Measurements from ENCODE around the gene D2HGDH.
A peak's percentile ranks its signal among the peaks of the same experiment; 100 is the strongest.
"Not testable (repeated sequence)": the region's sequence is repeated elsewhere in the genome, so short reads cannot be mapped to it uniquely, and the experiment has no call there.

D2HGDH gene

DNA sequence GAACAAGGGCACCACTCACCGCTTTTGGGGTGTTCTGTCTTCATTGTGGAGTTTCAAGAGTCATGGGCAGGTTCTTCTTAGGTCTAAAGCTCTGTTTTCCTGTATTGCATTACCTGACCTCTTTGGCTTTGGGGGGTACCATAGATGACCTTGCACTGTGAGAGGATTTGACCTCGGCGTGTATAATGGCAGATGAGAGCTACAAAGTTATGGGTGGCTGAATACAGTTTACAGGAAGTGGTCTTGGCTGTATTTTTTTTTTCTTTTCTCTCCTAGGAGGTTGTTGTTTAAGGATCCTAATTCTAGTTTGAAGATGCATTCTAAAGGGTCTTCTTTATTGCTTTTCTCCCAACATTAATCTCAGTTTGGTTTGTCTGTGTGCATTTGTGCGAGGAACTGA lies 53.7 kb downstream of the D2HGDH start:
- DNase-seq (ENCODE audit: extremely low read depth, insufficient read length): no peak
- Histone ChIP-seq H3K36me3 (ENCODE audit: control insufficient read depth, insufficient read depth, low read length) (no peaks in the 10 kb centered on the region), H3K27me3 (replicated peaks; ENCODE audit: control insufficient read depth, insufficient read depth, low read length) (no peaks in the 10 kb centered on the region), H3K4me3 (replicated peaks; ENCODE audit: low read depth, low read length) (no peak overlapping the region)
- TF ChIP-seq, protein P1, sequence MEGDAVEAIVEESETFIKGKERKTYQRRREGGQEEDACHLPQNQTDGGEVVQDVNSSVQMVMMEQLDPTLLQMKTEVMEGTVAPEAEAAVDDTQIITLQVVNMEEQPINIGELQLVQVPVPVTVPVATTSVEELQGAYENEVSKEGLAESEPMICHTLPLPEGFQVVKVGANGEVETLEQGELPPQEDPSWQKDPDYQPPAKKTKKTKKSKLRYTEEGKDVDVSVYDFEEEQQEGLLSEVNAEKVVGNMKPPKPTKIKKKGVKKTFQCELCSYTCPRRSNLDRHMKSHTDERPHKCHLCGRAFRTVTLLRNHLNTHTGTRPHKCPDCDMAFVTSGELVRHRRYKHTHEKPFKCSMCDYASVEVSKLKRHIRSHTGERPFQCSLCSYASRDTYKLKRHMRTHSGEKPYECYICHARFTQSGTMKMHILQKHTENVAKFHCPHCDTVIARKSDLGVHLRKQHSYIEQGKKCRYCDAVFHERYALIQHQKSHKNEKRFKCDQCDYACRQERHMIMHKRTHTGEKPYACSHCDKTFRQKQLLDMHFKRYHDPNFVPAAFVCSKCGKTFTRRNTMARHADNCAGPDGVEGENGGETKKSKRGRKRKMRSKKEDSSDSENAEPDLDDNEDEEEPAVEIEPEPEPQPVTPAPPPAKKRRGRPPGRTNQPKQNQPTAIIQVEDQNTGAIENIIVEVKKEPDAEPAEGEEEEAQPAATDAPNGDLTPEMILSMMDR (IDR thresholded peaks at IDR 0.05; ENCODE audit: insufficient read depth, low read length, poor library complexity, severe bottlenecking): no peak

DNA sequence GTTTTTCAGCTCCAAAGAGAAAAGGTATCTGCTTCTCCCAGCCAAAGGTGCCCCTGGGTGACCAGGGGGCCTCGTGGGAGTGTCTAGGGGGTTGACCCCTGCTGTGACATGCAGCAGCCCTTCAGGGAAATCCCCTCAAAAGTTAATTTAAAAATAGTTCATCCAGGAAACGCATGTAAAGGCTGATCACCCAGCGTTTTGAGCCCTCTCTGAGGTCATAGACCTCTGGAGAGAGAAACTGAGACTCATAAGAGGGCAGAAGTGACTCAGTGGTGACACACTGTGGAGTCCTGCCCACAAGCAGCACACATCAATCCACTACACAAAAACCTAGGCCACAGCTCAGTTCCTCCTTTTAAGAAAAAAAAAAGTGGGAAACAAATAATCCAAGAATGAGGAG lies 54.1 kb downstream of the D2HGDH start:
- no peaks in the 10 kb centered on the region for H3K27me3 ChIP-seq (replicated peaks; ENCODE audit: control insufficient read depth, insufficient read depth, low read length)
- H3K4me3 ChIP-seq (replicated peaks; ENCODE audit: low read depth, low read length): no peak overlapping the region
- peak; percentile 62 for DNase-seq (ENCODE audit: extremely low read depth, insufficient read length)
- TF ChIP-seq, protein P1 (IDR thresholded peaks at IDR 0.05; ENCODE audit: insufficient read depth, low read length, poor library complexity, severe bottlenecking): no peak
- H3K36me3 ChIP-seq (ENCODE audit: control insufficient read depth, insufficient read depth, low read length): no peaks in the 10 kb centered on the region

DNA sequence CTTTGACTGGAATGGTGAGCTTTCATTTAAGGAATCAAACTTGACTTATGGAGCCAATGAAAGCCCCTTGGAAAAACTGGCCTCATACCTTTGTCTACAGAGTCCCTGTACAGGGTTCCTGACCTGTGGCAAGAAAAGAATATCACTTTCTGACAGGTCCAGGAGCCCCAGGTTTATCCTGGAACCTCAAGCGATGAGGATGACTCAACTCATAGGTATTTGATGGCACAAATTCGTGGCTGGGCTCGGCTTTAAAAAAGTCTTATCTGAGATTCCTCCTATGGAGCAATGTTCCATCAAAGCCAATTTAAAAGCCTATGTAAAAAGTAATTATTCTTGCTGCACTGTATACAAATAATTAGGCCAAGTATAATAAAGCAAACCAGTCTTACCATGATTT lies 57.0 kb downstream of the D2HGDH start:
- not testable (repeated sequence) for H3K4me3 ChIP-seq (replicated peaks; ENCODE audit: low read depth, low read length); DNase-seq (ENCODE audit: extremely low read depth, insufficient read length); H3K36me3 ChIP-seq (ENCODE audit: control insufficient read depth, insufficient read depth, low read length); H3K27me3 ChIP-seq (replicated peaks; ENCODE audit: control insufficient read depth, insufficient read depth, low read length)

DNA sequence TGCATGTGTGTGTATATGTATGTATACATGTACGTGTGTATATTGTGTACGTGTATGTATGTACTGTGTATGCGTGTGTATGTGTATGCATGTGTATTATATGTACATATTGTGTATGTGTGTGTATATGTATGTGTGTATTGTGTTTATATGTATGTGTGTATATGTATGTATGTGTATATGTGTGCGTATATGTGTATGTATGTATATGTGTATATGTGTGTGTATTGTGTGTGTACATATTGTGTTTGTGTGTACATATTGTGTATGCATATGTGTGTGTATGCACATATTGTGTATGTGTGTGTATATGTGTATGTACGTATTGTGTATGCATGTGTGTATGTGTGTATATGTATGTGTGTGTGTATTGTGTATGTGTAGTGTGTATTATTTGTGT lies 59.0 kb downstream of the D2HGDH start:
- DNase-seq (ENCODE audit: extremely low read depth, insufficient read length): no peak
- TF ChIP-seq, protein P1 (IDR thresholded peaks at IDR 0.05; ENCODE audit: insufficient read depth, low read length, poor library complexity, severe bottlenecking): no peak
- Histone ChIP-seq H3K4me3 (replicated peaks; ENCODE audit: low read depth, low read length) (no peak overlapping the region), H3K27me3 (replicated peaks; ENCODE audit: control insufficient read depth, insufficient read depth, low read length) (no peaks in the 10 kb centered on the region), H3K36me3 (ENCODE audit: control insufficient read depth, insufficient read depth, low read length) (no peaks in the 10 kb centered on the region)

DNA sequence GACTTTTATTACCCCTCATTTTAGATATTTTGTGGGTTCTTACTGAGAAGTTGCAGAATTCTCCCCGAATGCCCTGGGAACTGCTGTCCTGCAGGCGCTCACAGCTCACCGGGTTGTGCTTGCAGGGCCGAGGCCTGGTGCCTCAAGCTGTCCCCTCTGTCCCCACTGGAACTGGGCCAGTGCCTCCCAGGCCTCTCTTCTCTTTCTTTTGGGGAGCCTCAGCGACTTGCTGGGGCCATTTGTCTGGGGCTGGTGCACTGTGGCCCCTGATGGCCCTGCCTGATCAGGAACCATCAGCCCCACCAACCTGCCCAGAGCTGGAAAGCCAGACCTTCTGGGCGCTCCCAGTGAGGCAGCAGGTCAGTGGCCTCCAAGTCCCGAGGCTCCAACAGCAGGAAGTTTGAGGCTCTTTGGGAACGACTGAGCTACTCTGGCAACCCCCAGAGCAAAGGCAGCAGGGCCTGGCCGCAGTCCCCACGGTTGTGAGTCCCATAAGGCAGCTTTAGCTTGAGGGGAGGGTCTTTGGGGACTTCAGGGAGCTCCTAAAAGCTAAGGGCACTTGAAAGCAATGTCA lies 59.9 kb downstream of the D2HGDH start:
- DNase-seq (ENCODE audit: extremely low read depth, insufficient read length): no peak
- Histone ChIP-seq H3K27me3 (replicated peaks; ENCODE audit: control insufficient read depth, insufficient read depth, low read length) (no peaks in the 10 kb centered on the region), H3K4me3 (replicated peaks; ENCODE audit: low read depth, low read length) (no peak overlapping the region), H3K36me3 (ENCODE audit: control insufficient read depth, insufficient read depth, low read length) (no peaks in the 10 kb centered on the region)
- TF ChIP-seq, protein P1 (IDR thresholded peaks at IDR 0.05; ENCODE audit: insufficient read depth, low read length, poor library complexity, severe bottlenecking): no peak

DNA sequence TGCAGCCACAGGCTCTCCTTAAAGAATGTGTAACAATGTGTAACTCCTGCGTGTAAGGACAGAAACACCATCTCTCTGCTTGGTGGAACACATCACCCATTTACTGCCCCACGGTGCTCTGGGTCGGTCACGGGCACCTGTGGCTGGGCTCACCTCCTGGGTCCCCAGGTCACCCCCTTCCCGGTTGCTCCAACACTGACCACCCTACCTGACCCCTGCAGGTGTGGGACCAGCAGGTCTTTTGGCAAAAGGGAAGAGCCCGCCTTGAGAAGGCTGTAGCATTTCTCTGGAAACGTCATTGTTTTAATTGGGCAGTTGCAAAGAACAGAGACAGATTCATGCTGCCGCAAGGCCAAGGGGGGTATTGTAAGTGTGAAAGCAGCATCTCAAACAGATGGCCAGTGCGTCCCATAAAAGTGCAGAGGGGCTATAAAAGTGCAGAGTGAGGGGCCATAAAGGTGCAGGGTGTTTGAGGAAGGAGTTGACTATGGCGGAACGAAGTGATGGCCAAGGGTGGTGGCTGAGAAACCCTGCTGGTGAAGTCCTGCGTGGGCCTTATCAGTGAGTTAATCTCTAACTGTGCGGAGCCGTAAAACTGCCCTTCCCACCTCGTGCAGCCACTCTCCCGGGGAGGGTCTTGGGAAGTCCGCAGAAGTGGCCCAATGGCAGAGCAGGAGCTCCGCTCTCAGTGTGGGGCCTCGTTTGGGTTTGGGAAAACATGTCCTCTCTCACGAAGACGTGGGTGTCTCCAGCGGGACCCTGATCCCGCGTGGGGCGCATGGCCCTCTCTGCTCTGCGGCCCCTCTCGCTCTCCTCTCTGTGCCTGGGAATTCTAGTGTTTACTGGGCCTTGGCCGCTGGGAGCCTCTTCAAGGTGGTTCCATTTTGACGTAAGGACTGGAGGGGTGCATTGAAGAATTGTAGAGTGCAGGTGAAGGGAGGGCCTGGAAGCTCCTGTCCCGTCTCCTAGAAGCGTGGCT lies 60.9 kb downstream of the D2HGDH start:
- Histone ChIP-seq H3K27me3 (replicated peaks; ENCODE audit: control insufficient read depth, insufficient read depth, low read length) (no peaks in the 10 kb centered on the region), H3K4me3 (replicated peaks; ENCODE audit: low read depth, low read length) (no peak overlapping the region), H3K36me3 (ENCODE audit: control insufficient read depth, insufficient read depth, low read length) (no peaks in the 10 kb centered on the region)
- TF ChIP-seq, protein P1 (IDR thresholded peaks at IDR 0.05; ENCODE audit: insufficient read depth, low read length, poor library complexity, severe bottlenecking): no peak
- no peak for DNase-seq (ENCODE audit: extremely low read depth, insufficient read length)
